ENCODE results near the gene TMPRSS13.

GRCh38 chr11:117929916-117930570, 841 bp upstream of the TMPRSS13 start:
- TF ChIP-seq EP300 (conservative IDR thresholded peaks at IDR 0.05; ENCODE audit: poor library complexity, severe bottlenecking) (no peak), POLR2AphosphoS5 (IDR thresholded peaks at IDR 0.05) (no peak), EZH2 (IDR thresholded peaks at IDR 0.05; ENCODE audit: borderline replicate concordance, insufficient read depth, low read length, poor library complexity, severe bottlenecking) (no peak), TAF1 (IDR thresholded peaks at IDR 0.05; ENCODE audit: low read depth) (no peak), SMC3 (conservative IDR thresholded peaks at IDR 0.05; ENCODE audit: poor library complexity) (no peak), REST (IDR thresholded peaks at IDR 0.05; ENCODE audit: borderline replicate concordance) (no peak), MXI1 (conservative IDR thresholded peaks at IDR 0.05; ENCODE audit: poor library complexity, severe bottlenecking) (no peak)
- TF ChIP-seq, protein P1, sequence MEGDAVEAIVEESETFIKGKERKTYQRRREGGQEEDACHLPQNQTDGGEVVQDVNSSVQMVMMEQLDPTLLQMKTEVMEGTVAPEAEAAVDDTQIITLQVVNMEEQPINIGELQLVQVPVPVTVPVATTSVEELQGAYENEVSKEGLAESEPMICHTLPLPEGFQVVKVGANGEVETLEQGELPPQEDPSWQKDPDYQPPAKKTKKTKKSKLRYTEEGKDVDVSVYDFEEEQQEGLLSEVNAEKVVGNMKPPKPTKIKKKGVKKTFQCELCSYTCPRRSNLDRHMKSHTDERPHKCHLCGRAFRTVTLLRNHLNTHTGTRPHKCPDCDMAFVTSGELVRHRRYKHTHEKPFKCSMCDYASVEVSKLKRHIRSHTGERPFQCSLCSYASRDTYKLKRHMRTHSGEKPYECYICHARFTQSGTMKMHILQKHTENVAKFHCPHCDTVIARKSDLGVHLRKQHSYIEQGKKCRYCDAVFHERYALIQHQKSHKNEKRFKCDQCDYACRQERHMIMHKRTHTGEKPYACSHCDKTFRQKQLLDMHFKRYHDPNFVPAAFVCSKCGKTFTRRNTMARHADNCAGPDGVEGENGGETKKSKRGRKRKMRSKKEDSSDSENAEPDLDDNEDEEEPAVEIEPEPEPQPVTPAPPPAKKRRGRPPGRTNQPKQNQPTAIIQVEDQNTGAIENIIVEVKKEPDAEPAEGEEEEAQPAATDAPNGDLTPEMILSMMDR (IDR thresholded peaks at IDR 0.05; ENCODE audit: poor library complexity, severe bottlenecking), result no peak

Data from neural cell (in vitro differentiated cells).